HG02885 (cell line): ENCODE results near the gene SEC31A.
"Not testable (repeated sequence)": the region's sequence is repeated elsewhere in the genome, so short reads cannot be mapped to it uniquely, and the experiment has no call there.

ENCODE experiments used
- ATAC-seq: cut with Tn5 transposase; IDR thresholded peaks from one replicate; pipeline ENCODE4 v1.9.1; 2021; ENCODE audit warnings: mild to moderate bottlenecking; ENCODE audit not compliant: unreplicated experiment, poor library complexity

The SEC31A gene, protein sequence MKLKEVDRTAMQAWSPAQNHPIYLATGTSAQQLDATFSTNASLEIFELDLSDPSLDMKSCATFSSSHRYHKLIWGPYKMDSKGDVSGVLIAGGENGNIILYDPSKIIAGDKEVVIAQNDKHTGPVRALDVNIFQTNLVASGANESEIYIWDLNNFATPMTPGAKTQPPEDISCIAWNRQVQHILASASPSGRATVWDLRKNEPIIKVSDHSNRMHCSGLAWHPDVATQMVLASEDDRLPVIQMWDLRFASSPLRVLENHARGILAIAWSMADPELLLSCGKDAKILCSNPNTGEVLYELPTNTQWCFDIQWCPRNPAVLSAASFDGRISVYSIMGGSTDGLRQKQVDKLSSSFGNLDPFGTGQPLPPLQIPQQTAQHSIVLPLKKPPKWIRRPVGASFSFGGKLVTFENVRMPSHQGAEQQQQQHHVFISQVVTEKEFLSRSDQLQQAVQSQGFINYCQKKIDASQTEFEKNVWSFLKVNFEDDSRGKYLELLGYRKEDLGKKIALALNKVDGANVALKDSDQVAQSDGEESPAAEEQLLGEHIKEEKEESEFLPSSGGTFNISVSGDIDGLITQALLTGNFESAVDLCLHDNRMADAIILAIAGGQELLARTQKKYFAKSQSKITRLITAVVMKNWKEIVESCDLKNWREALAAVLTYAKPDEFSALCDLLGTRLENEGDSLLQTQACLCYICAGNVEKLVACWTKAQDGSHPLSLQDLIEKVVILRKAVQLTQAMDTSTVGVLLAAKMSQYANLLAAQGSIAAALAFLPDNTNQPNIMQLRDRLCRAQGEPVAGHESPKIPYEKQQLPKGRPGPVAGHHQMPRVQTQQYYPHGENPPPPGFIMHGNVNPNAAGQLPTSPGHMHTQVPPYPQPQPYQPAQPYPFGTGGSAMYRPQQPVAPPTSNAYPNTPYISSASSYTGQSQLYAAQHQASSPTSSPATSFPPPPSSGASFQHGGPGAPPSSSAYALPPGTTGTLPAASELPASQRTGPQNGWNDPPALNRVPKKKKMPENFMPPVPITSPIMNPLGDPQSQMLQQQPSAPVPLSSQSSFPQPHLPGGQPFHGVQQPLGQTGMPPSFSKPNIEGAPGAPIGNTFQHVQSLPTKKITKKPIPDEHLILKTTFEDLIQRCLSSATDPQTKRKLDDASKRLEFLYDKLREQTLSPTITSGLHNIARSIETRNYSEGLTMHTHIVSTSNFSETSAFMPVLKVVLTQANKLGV

DNA sequence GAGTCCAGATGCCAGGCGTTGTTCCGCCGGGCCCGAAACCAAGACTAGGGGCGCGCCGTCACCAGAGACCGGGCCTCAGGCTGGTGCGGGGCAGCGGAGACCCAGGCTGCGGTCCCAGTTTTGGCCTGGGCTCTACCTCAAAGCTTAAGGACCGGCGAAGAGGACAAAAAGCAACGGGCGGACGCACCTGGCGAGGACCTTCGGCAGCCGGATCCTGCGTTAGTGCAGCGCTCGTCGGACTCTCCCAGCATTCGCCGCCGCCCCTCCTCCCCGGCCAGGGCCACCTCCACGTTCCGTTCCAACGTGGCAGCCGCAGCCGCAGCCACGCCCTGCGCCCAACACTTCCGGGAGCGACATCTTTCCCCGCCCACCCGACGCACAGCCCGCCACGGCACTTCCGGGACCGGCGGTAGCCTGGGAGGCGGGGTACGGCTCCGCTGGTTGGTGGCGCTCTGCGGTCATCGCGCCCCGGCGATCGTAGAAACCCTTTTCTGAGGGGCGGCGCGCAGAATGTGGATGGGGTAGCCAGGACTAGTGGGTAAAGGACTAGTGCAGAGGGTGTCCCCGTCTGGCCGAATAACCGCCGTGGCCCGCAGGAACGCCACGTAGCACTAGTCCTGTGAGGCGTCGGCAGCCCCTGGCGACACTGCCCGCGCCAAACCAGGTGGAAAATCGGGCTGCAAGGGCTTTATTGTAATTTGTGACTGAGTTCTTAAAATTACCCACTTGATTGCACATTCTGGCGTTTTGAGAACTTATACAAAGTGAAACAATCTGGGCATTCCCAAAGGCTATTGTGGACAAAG is at the start of gene SEC31A:
SEC31A (minus strand) TSS at position 253 of the 806 bp plus-strand sequence. CDS start 9,217 bp downstream, outside the sequence.
- ATAC-seq: peak; percentile 95

DNA sequence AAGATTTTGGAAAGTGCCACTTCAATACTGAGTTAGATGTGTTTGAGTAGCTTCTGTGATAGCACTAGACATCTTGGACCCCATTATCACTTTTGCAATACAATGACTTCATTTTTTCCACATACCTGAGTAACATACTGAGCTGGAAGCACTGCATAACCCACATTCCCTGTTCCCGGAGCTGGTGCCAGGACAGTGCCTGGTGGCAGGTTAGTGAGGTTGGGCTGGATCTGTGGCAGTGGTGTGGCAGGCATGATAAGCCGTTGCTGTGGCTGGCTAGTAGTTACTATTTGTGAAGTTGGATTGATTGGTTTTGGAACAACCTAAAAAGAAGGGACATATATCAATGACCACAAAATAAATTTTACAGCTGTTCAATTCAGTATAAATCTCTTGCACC is 48.5 kb upstream of the SEC31A start:
- ATAC-seq: no peak

DNA sequence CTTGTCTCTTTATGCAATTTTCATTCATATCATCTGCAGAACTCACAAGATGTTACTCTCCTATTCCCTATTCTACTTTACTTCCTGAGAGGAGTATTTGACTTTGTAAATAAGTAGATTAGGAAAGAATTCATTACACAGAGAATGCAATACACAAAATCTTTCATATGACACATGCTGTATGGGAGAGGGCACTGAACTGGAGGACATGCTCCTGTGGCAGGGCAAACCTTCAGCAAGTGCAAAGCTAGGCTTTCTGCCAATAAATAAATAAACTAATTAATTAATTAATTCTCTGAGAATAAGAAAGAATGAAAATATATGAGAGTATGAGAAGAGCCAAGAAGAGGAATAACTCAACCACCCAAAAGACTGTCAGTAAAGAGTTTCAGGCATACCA is 43.5 kb upstream of the SEC31A start:
- no peak for ATAC-seq

DNA sequence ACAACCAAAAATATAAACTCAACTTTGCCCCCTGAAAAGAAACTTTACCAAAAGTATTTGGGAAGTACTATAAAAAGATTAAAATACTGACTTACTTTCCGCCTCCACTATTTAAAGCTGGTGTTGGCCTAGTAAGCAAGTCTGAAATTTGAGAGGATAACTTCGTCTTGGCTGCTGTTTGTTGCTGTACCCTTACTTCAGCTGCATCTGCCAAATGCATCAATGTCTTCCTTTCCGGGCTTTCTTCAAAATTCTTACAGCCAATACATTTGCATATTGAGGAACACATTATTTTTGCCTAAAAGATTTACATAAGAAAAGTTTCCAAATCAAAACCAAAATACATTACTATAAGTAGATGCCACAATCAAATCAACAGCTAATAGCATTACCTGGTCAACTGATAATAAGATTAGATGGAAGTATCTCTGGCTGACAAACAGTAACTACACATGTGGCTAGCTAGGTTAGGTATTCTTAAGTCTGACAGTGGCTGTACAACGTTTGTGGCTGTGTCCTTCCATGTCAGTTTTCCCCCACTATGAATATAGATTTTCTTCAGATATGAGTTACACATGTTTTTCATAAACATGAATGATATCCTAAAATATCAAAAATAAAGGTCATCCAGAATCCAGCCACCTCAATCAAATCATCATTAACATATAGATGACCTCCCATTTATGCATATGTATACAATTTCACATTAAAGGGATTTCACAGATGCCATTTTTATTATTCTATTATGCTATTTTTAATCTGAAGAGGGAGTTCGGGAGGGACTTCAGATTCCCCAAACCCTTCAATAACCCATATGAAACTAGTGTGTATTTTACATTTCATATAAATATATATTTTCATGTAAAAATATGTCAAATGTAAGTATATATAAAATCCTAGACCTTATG is 40.1 kb upstream of the SEC31A start:
- no peak for ATAC-seq

DNA sequence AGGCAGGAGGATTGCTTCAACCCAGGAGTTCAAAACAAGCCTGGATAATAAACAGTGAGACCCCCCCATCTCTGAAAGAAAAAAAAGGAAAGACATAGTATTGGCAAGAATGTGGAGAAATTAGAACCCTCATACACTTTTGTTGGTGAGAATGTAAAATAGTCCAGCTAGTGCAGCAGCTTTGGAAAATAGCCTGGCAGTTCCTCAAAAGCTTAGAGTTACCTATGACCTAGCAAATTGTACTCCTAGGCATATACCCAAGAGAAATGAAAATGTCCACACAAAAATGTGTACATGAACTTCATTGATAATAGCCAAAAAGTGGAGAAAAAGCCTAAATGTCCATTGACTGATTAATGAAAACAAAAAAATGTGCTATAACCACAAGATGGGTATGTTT is 30.8 kb upstream of the SEC31A start:
- ATAC-seq: no peak

DNA sequence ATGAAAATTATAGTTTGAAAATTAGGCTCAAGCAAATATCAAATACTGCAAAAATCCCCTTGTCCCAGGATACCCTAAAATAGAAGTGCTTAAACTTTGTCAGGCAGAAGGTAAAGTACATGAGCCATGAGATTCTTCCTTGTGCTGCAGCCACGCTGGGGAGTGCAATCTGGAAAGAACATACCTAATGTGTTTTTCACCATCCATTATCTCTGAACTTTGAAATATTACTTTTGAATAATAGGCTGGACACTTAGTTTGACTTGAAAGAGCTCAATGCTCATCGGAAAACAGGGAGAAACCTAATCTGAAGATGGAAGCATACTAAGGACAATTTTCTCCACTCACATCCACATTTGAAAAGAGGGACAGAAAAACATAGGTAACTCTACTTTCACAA is 28.4 kb upstream of the SEC31A start:
- ATAC-seq: no peak

DNA sequence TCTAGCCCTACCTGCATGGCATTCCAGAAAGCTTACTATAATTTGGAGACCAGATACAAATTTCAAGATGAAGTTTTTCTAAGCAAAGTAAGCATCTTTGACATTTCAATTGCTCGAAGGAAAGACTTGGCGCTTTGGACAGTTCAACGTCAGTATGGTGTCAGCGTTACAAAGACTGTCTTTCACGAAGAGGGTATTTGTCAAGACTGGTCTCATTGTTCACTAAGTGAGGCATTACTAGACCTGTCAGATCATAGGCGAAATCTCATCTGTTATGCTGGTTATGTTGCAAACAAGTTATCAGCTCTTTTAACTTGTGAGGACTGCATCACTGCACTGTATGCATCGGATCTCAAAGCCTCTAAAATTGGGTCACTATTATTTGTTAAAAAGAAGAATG is 27.1 kb upstream of the SEC31A start:
- ATAC-seq: no peak

DNA sequence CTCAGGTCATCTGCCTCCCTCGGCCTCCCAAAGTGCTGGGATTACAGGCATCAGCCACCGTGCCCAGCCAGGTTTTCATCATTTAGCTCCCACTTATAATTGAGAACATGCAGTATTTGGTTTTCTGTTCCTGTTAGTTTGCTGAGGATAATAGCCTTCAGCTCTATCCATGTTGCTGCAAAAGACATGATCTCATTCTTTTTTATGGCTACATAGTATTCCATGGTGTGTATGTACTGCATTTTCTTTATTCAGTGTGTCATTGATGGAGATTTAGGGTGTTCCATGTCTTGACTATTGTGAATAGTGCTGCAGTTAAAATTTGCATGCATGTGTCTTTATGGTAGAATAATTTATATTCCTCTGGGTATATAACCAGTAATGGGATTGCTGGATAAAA is 23.0 kb upstream of the SEC31A start:
- ATAC-seq: not testable (repeated sequence)

DNA sequence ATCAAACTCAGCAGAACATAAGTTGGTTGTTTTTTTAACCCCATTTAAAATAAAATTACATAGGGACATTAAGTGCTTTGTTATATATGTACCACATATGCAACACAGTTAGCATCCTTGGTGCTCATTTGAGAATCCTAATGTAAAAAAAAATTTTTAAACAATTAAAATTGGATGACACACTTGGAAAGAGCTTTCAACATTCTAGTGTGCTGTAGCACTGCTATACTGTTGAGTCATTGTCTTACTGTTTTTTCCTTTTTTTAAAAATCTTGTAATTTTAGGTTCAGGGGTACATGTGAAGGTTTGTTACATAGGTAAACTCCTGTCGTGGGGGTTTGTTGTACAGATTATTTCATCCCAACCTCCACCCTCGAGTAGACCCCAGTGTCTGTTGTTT is 22.4 kb upstream of the SEC31A start:
- no peak for ATAC-seq

DNA sequence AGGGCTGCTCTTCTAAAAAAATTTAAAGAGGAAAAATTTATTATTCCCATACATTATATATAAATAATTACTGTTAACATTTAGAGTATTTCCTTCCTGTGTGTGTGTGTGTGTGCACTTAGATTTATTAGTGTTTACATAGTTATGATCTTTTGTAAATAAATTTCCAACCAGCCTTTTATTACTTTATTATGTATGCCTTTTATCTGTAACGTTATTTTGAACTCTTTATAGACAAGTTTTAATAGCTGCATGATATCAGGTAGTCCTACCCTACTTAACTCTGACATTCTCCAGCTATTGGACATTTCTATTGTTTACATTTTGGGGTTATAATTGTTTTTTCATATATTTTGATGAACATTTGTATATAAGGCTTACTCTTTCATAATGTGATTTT is 18.4 kb upstream of the SEC31A start:
- ATAC-seq: no peak

DNA sequence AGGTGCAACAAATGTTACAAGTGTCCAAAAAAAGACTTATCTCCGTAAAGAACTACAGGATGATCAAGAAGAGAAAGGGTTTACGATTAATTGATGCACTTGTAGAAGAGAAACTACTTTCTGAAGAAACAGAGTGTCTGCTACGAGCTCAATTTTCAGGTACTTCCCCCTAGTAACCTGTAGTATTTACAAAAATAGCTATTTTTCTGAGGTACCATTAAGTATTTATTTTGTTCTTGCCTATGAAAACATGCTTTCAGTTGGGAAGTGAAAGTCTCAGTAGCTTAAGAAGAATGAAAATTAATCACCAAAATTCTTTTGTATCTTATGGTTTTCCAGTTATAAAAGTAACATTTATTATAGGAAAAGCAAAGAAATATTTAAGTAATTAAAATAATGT is 15.5 kb upstream of the SEC31A start:
- ATAC-seq: peak; percentile 51

DNA sequence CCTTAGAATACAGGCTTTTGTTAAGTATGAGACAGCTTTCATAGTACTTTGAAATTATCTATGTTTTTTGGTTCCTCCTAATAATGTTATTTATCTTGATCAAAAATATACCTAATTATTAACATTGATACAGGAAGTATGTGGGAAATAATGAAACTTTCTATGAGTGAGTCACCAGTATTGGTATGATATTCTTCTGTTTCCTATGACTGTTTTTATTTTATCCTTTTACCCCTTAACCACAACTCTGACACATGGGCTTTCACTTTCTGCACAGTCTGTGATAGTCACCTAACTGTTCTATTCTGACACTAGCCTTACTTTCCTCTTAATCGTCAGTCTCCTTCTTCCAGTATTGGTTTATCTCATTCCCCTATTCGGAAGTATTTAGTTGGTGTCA is 14.3 kb upstream of the SEC31A start:
- peak; percentile 59 for ATAC-seq

DNA sequence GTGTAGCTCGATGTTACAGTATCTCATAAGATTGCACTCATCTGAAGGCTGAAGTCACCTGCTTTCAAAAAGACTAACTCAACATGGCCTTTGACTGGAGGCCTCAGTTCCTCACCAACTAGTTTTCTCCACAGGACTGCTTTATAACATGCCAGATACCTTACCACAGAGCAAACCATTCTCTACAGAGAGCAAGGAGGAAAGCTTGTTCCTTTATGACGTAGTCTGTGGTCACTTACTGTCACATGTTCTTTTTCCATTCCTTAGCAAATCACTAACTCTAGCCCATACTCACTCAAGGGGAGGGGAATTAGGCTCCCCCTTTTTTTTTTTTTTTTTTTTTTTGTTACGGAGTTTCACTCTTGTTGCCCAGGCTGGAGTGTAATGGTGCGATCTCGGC is 12.8 kb upstream of the SEC31A start:
- no peak for ATAC-seq

DNA sequence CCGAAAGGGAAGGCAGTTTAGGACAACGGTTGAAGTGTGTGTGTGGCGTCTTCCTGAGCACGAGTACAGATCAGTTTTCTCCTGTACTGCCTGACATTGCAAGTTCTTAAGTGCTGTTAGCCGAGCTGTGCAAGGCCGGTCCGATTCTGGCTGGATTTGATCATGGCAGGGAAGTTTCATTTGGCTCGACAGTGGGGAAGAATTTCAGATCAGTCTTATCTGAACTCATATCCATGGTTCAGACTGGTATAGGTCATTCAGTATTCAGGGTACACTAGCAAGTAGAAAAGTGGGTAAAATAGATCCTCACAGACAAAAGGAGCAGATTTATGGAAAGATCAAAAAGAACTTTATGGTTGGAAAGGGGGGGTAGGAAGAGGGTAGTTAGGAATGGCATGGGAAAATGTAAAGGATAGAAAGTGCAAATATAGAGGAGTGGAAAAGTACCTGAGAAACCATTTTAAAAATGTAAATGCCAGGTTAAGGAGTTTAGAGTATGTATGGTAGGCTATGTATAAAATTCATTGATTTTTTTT is 10.3 kb upstream of the SEC31A start:
- no peak for ATAC-seq

DNA sequence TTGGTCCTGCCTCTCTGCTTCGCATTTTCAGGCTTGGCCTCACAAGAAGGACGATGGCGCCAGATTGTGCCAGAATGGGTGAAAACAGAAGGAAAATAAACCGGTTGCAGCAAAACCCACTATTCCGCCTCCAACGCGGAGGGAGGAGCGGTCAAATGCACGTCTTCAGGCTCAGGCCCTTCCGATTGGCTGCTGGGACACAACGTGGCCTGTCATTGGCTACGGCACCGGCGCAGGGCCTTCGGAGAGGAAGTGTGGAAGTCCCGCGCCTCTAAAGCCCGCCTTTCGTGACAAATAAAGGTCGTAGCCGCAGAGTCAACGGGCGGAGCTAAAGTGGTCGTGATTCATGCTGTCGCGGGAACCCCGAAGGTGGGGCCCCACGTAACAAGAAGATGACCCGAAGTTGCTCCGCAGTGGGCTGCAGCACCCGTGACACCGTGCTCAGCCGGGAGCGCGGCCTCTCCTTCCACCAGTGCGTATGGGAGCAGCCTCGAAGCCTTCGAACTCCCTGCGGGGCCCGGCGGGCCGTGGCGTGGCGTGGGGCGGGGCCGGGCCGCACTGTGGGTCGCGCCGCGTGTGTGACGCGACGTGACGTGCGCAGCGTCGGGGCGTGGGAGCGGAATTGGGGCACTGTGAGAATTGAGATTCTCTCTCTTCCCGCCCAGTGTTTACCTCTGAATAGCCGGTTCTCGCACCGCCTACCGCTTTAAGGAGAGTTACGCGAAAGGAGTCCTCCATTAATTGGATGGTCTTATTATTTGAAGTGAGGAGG is 9.6 kb upstream of the SEC31A start, which contains the start of gene THAP9:
THAP9 (plus strand) TSS at position 325 of the 772 bp plus-strand sequence; CDS start at position 393, 68 bp downstream.
- ATAC-seq: peak; percentile 87

DNA sequence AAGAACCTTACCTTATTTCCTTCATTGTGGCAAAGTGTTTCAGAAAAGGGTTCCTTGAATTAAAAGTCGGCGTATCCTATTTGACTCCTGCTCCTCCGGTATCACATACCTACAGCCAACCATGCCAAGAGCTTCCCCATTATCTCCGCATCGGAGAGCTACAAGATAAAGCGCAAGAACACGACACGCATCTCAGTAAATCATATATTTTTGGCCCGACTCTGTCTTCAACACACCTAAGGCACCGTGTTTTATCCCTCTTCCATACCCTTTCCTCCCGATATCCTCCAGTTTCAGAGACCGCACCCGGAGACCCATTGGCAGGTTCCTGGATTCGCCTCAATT is 9.1 kb upstream of the SEC31A start:
- ATAC-seq: peak; percentile 4

DNA sequence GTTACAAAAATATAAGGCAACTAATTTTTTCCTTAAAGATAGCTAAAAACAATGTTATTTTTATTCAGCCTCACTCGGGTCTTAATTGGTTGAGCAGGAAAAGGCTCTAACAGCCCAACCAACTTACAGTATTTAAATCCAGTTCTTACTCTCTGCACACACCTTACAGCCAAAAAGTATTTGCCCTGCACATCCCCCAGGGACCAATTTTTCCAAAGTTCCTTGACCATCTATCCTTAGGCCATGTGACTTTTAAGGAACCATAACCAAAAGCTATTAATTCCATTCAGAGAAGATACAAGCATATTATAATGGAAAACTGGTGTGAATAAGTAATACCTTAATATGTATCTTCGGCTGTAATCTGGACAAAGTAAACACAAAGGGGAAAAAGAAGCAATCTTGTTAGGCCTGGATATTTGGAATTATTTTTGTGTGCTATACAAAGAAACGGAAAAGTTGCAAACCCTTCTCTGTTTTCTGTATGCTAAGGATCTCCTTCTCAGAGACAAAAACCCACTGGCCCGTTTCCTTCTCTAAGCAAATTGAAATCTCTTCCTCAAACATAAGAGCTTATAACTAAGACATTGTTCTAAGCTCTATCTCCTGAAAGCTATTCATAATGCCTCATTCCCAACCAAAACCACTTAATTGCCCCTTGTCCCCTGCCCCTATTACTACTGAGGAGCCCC is 8.6 kb upstream of the SEC31A start:
- no peak for ATAC-seq
